SK-N-SH (cell line): ENCODE results near the gene PTGFRN.

Experiments
- CTCF ChIP-seq: fragments of 200-600 bp; sonication (generic); IDR thresholded peaks from 2 replicates; pipeline ENCODE4 v1.6.1; 2017; ENCODE audit warnings: antibody characterized with exemption, mild to moderate bottlenecking, moderate library complexity
- EP300 ChIP-seq, 2 experiments: IDR thresholded peaks; 2 replicates each; pipeline versions ENCODE4 v1.4.0 to v1.6.1; 2012; ENCODE audit warnings: borderline replicate concordance in 1 of 2, low read depth in 1 of 2, low read length in 1 of 2
- FOSL2 ChIP-seq: IDR thresholded peaks from 2 replicates; pipeline ENCODE4 v1.4.0; 2012; ENCODE audit warnings: low read depth, mild to moderate bottlenecking, moderate library complexity, borderline replicate concordance
- MAX ChIP-seq: IDR thresholded peaks from 2 replicates; pipeline ENCODE4 v1.4.0; 2012; ENCODE audit warnings: low read depth
- MXI1 ChIP-seq: IDR thresholded peaks from 2 replicates; pipeline ENCODE4 v1.6.1; 2012; ENCODE audit warnings: mild to moderate bottlenecking, low read depth, low read length, improper control_type of control experiment
- REST ChIP-seq: IDR thresholded peaks from 2 replicates; pipeline ENCODE4 v1.6.1; 2012; ENCODE audit warnings: mild to moderate bottlenecking, low read depth, low read length, moderate library complexity
- RFX5 ChIP-seq: IDR thresholded peaks from 2 replicates; pipeline ENCODE4 v1.6.1; 2012; ENCODE audit warnings: mild to moderate bottlenecking, improper control_type of control experiment, low read length
- TAF1 ChIP-seq: IDR thresholded peaks from 2 replicates; pipeline ENCODE4 v1.6.1; 2012; ENCODE audit warnings: low read depth, mild to moderate bottlenecking, low read length, moderate library complexity, borderline replicate concordance
- YY1 ChIP-seq: IDR thresholded peaks from 2 replicates; pipeline ENCODE4 v1.4.0; 2012; ENCODE audit warnings: low read depth, mild to moderate bottlenecking

- TF ChIP-seq CTCF (peak; percentile 49), MXI1 (no peak), MAX (no peak), REST (no peak), FOSL2 (no peak), EP300 (IDR thresholded peaks at IDR 0.05; ENCODE audit: borderline replicate concordance in 1 of 2, low read depth in 1 of 2, low read length in 1 of 2) (no peak), YY1 (no peak), RFX5 (no peak), TAF1 (no peak)
Measured at GRCh38 chr1:116934586-116935207, 25.0 kb downstream of the PTGFRN start.
